H9 (cell line): ENCODE data around the gene DDX1. TPM values are rescaled to one million over a fixed set of nuclear protein-coding genes. Genes with fewer than 3 reads are reported as not detected.

Source experiments
- DNase-seq: peaks from one replicate; pipeline ENCODE4 v3.0.0-alpha.2; 2017
- H2AFZ ChIP-seq: one replicate; pipeline ENCODE4 v1.6.1; 2013; ENCODE audit warnings: mild to moderate bottlenecking, low read length, control low read depth, moderate library complexity
- H2AK5ac ChIP-seq: 2 replicates; pipeline ENCODE4 v1.6.1; 2013; ENCODE audit warnings: low read length, control low read depth, mixed read lengths; ENCODE audit not compliant: insufficient read length
- H2BK120ac ChIP-seq: one replicate; pipeline ENCODE4 v1.6.1; 2013; ENCODE audit warnings: low read depth, mild to moderate bottlenecking, low read length, control low read depth, inconsistent platforms; ENCODE audit not compliant: poor library complexity, severe bottlenecking
- H2BK12ac ChIP-seq: 2 replicates; pipeline ENCODE4 v1.6.1; 2013; ENCODE audit warnings: low read length, control low read depth, mixed read lengths, low read depth; ENCODE audit not compliant: insufficient read length
- H2BK15ac ChIP-seq: 2 replicates; pipeline ENCODE4 v1.6.1; 2013; ENCODE audit warnings: low read depth, low read length, control low read depth
- H2BK20ac ChIP-seq: one replicate; pipeline ENCODE4 v1.6.1; 2013; ENCODE audit warnings: low read depth, mild to moderate bottlenecking, low read length, control low read depth, inconsistent platforms; ENCODE audit not compliant: poor library complexity, severe bottlenecking
- H2BK5ac ChIP-seq: 2 replicates; pipeline ENCODE4 v1.6.1; 2013; ENCODE audit warnings: low read length, control low read depth, mixed read lengths; ENCODE audit not compliant: insufficient read length
- H3K14ac ChIP-seq: 2 replicates; pipeline ENCODE4 v1.6.1; 2013; ENCODE audit warnings: low read length, control low read depth; ENCODE audit not compliant: insufficient read depth
- H3K18ac ChIP-seq: 2 replicates; pipeline ENCODE4 v1.6.1; 2013; ENCODE audit warnings: low read depth, mild to moderate bottlenecking, mixed read lengths, low read length, control low read depth; ENCODE audit not compliant: insufficient read length
- H3K23ac ChIP-seq: 2 replicates; pipeline ENCODE4 v1.6.1; 2013; ENCODE audit warnings: low read length, control low read depth, mixed read lengths, low read depth; ENCODE audit not compliant: insufficient read length
- H3K23me2 ChIP-seq: 2 replicates; pipeline ENCODE4 v1.6.1; 2013; ENCODE audit warnings: low read depth, mild to moderate bottlenecking, mixed read lengths, low read length, control low read depth; ENCODE audit not compliant: insufficient read length, poor library complexity, severe bottlenecking
- H3K27ac ChIP-seq: 2 replicates; pipeline ENCODE4 v1.5.1; 2013; ENCODE audit warnings: low read length, control low read depth, mixed read lengths, low read depth; ENCODE audit not compliant: insufficient read length
- H3K27me3 ChIP-seq: 2 replicates; pipeline ENCODE4 v1.6.1; 2013; ENCODE audit warnings: low read length, control low read depth, inconsistent platforms; ENCODE audit not compliant: insufficient read depth
- H3K4ac ChIP-seq: 2 replicates; pipeline ENCODE4 v1.6.1; 2013; ENCODE audit warnings: low read depth, mild to moderate bottlenecking, control low read depth, inconsistent platforms, low read length, moderate library complexity
- H3K4me1 ChIP-seq: 2 replicates; pipeline ENCODE4 v1.6.1; 2013; ENCODE audit warnings: low read length, control low read depth, inconsistent platforms; ENCODE audit not compliant: insufficient read depth
- H3K4me2 ChIP-seq: 2 replicates; pipeline ENCODE4 v1.6.1; 2013; ENCODE audit warnings: low read length, control low read depth, mixed read lengths; ENCODE audit not compliant: insufficient read length, insufficient read depth
- H3K56ac ChIP-seq: 2 replicates; pipeline ENCODE4 v1.6.1; 2013; ENCODE audit warnings: low read depth, mild to moderate bottlenecking, mixed read lengths, low read length, control low read depth; ENCODE audit not compliant: insufficient read length
- H3K79me1 ChIP-seq: 2 replicates; pipeline ENCODE4 v1.6.1; 2013; ENCODE audit warnings: low read depth, mild to moderate bottlenecking, moderate library complexity, low read length, control low read depth, inconsistent platforms; ENCODE audit not compliant: insufficient read depth, poor library complexity, severe bottlenecking
- H3K79me2 ChIP-seq: 2 replicates; pipeline ENCODE4 v1.6.1; 2013; ENCODE audit warnings: low read length, control low read depth, inconsistent platforms; ENCODE audit not compliant: insufficient read depth
- H3K9ac ChIP-seq: 2 replicates; pipeline ENCODE4 v1.6.1; 2013; ENCODE audit warnings: low read length, control low read depth, mixed read lengths; ENCODE audit not compliant: insufficient read length; ENCODE audit errors: extremely low read depth
- H3K9me3 ChIP-seq: one replicate; pipeline ENCODE4 v1.6.1; 2013; ENCODE audit warnings: low read depth, low read length, inconsistent platforms; ENCODE audit not compliant: control insufficient read depth
- H3T11ph ChIP-seq: one replicate; pipeline ENCODE4 v1.6.1; 2013; ENCODE audit warnings: mild to moderate bottlenecking, low read length, control low read depth, inconsistent platforms
- H4K20me1 ChIP-seq: one replicate; pipeline ENCODE4 v1.6.1; 2013; ENCODE audit not compliant: control insufficient read depth, insufficient read length, insufficient read depth
- H4K5ac ChIP-seq: 2 replicates; pipeline ENCODE4 v1.6.1; 2013; ENCODE audit warnings: low read depth, mild to moderate bottlenecking, mixed read lengths, low read length, control low read depth; ENCODE audit not compliant: insufficient read length
- H4K8ac ChIP-seq: replicated peaks from 2 replicates; pipeline ENCODE4 v1.6.1; 2013; ENCODE audit warnings: low read length, control low read depth, mixed read lengths, low read depth; ENCODE audit not compliant: insufficient read length
- H4K91ac ChIP-seq: 2 replicates; pipeline ENCODE4 v1.6.1; 2013; ENCODE audit warnings: low read depth, mild to moderate bottlenecking, moderate library complexity, mixed read lengths, low read length, control low read depth; ENCODE audit not compliant: insufficient read length
- H3K27ac Mint-ChIP-seq, 3 experiments: 2 replicates in 2 of 3; 3 replicates in 1 of 3; pipeline ENCODE4 v1.8.0; 2020 to 2021; ENCODE audit warnings: mixed read lengths in 3 of 3, mild to moderate bottlenecking in 1 of 3, moderate library complexity in 1 of 3
- H3K27me3 Mint-ChIP-seq: 2 replicates; pipeline ENCODE4 v1.8.0; 2021; ENCODE audit warnings: low read depth, mild to moderate bottlenecking, moderate library complexity, mixed read lengths
- H3K36me3 Mint-ChIP-seq, 3 experiments: 2 replicates in 2 of 3; 3 replicates in 1 of 3; pipeline ENCODE4 v1.8.0; 2020 to 2021; ENCODE audit warnings: low read depth in 3 of 3, mixed read lengths in 3 of 3; ENCODE audit not compliant: insufficient read depth in 1 of 3
- H3K4me1 Mint-ChIP-seq, 2 experiments: 2 replicates each; pipeline ENCODE4 v1.8.0; 2020; ENCODE audit warnings: mixed read lengths in 2 of 2
- H3K4me3 Mint-ChIP-seq, 2 experiments: 2 replicates in 1 of 2; 3 replicates in 1 of 2; pipeline ENCODE4 v1.8.0; 2020 to 2021; ENCODE audit warnings: mild to moderate bottlenecking in 2 of 2, mixed read lengths in 2 of 2, moderate library complexity in 1 of 2
- H3K9me3 Mint-ChIP-seq, 2 experiments: 2 replicates in 1 of 2; 3 replicates in 1 of 2; pipeline ENCODE4 v1.8.0; 2020; ENCODE audit warnings: mild to moderate bottlenecking in 2 of 2, mixed read lengths in 2 of 2, moderate library complexity in 1 of 2
- CTCF ChIP-seq: fragments of 200-600 bp; sonication (generic); conservative IDR thresholded peaks from 3 replicates; pipeline ENCODE4 v1.8.0; 2021; ENCODE audit warnings: antibody characterized with exemption, mild to moderate bottlenecking
- WGBS: extraction: QIAGEN DNeasy Blood & Tissue Kit; methylation state at CpG from one replicate; pipeline ENCODE4 v1.1.7; 2013; ENCODE audit warnings: missing lambda C conversion rate, low lambda C conversion rate, mixed read lengths; ENCODE audit not compliant: insufficient read length; ENCODE audit errors: extremely low coverage; 5-methylcytosine and 5-hydroxymethylcytosine counted together
- total RNA-seq: library from RNA; stranded (reverse); gene quantifications from 2 replicates; pipeline ENCODE4 v1.2.1, GENCODE V29; 2021

Gene DDX1
- total RNA-seq, 1 experiment from 2014 or later = 120 TPM

GRCh38 chr2:15647622-15648590, 56.2 kb downstream of the DDX1 start:
- H3K18ac ChIP-seq = no peak overlapping the region
- no peaks in the 10 kb centered on the region for H3K79me2 ChIP-seq
- H2BK15ac ChIP-seq = no peak overlapping the region
- H3K4me2 ChIP-seq = no peak overlapping the region
- Mint-ChIP-seq H3K27me3 (peaks cover 4% of the 10 kb centered on the region), H3K9me3 (no peaks in the 10 kb centered on the region), H3K4me3 (no peak overlapping the region), H3K4me1 (peaks cover 2 to 6% of the 10 kb centered on the region in 2 experiments; a peak in 3 of 4 replicates), H3K36me3 (no peaks in the 10 kb centered on the region; a peak in 1 of 7 replicates), H3K27ac (0 out of 7 replicates have a peak overlapping the region, but pooled peaks of 1 of the 3 experiments have one; percentile 11)
- no peak overlapping the region for H3K14ac ChIP-seq
- H2BK120ac ChIP-seq = no peak overlapping the region
- no peak overlapping the region for H3K27ac ChIP-seq
- WGBS = no CpG with 5 or more reads among the region's 18 CpGs
- TF ChIP-seq CTCF = no peak
- no peak overlapping the region for H4K91ac ChIP-seq
- H3K9me3 ChIP-seq = no peaks in the 10 kb centered on the region
- H2AK5ac ChIP-seq = no peak overlapping the region
- no peak overlapping the region for H3K23ac ChIP-seq
- DNase-seq = no peak
- H3K27me3 ChIP-seq = no peaks in the 10 kb centered on the region
- no peak overlapping the region for H3K9ac ChIP-seq
- no peak overlapping the region for H3K56ac ChIP-seq
- H2AFZ ChIP-seq = no peak overlapping the region
- no peak overlapping the region for H3T11ph ChIP-seq
- H4K8ac ChIP-seq = no peak overlapping the region
- no peak overlapping the region for H4K5ac ChIP-seq
- no peak overlapping the region for H2BK12ac ChIP-seq
- no peaks in the 10 kb centered on the region for H4K20me1 ChIP-seq
- H2BK5ac ChIP-seq = no peak overlapping the region
- H2BK20ac ChIP-seq = no peak overlapping the region
- no peaks in the 10 kb centered on the region for H3K79me1 ChIP-seq
- no peaks in the 10 kb centered on the region for H3K4me1 ChIP-seq
- no peak overlapping the region for H3K4ac ChIP-seq
- H3K23me2 ChIP-seq = no peaks in the 10 kb centered on the region
